ENCODE data around the gene SCFD2.

Gene SCFD2

GRCh38 chr4:53169695-53170617 lies 195.9 kb downstream of the SCFD2 start:
- no peak for TF ChIP-seq CTCF (IDR thresholded peaks at IDR 0.05; ENCODE audit: low read depth, low read length, missing control alignments)
- in situ Hi-C loops (cut with HindIII; ENCODE audit: low pct_ligation_motif_present, low sequenced_read_pairs): no loop called here
- H3K4me3 ChIP-seq (ENCODE audit: low read depth, low read length): no peak overlapping the region

DNA sequence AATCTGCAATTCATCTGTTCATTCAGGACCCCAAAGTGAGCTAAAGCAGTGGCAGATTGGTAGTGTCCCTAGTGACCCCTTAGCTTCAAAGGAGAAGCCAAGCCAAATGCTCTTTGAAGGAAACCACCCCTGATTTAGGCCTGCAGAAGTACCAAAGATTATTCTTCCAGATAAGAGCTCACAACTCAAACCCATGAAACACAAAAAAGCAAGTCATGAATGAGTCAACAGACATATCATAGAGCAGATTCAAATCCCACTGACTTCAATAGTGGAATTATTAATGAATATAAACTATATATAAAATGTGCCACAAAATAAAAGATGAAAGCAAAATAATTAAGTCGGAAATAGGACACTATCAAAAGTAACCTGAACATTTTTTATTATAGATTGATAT lies 197.6 kb downstream of the SCFD2 start:
- DNase-seq: no peak
- H3K27me3 ChIP-seq (replicated peaks): no peaks in the 10 kb centered on the region
- no peak overlapping the region for H3K4me3 ChIP-seq (ENCODE audit: low read depth, low read length)
- no peak for TF ChIP-seq CTCF (IDR thresholded peaks at IDR 0.05; ENCODE audit: low read depth, low read length, missing control alignments)
- H3K36me3 ChIP-seq (replicated peaks): no peaks in the 10 kb centered on the region
- in situ Hi-C loops (cut with HindIII; ENCODE audit: low pct_ligation_motif_present, low sequenced_read_pairs): no loop called here
- H3K27ac ChIP-seq: no peak overlapping the region

More at GRCh38 chr4:53169695-53170617, 195.9 kb downstream of the SCFD2 start:
- H3K27ac ChIP-seq: no peak overlapping the region
- no peak for DNase-seq
- no peaks in the 10 kb centered on the region for H3K27me3 ChIP-seq (replicated peaks)
- H3K36me3 ChIP-seq (replicated peaks): no peaks in the 10 kb centered on the region

DNA sequence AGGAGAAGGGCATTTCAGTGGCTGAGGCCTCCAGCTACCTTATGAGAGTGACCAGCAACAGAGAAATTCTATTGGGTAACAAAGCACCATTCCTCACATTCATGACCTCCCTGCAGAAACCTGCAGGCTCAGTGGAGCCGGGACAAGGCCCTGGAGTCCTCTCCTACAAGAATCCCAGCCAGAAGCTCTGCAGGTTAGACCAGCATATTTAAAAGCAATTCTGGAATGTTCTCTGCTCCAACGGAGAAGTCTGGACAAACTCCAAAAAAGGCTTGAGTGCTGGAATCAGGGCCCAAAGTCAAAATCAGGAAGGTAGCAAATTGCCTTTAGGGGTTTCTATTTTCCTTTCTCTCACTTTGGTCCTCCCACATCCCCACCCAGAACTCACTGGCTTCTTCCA lies 202.9 kb downstream of the SCFD2 start:
- no peak overlapping the region for H3K27ac ChIP-seq
- in situ Hi-C loops (cut with HindIII; ENCODE audit: low pct_ligation_motif_present, low sequenced_read_pairs): no loop called here
- H3K36me3 ChIP-seq (replicated peaks): no peaks in the 10 kb centered on the region
- DNase-seq: no peak
- H3K27me3 ChIP-seq (replicated peaks): no peaks in the 10 kb centered on the region
- no peak for TF ChIP-seq CTCF (IDR thresholded peaks at IDR 0.05; ENCODE audit: low read depth, low read length, missing control alignments)
- H3K4me3 ChIP-seq (ENCODE audit: low read depth, low read length): no peak overlapping the region

DNA sequence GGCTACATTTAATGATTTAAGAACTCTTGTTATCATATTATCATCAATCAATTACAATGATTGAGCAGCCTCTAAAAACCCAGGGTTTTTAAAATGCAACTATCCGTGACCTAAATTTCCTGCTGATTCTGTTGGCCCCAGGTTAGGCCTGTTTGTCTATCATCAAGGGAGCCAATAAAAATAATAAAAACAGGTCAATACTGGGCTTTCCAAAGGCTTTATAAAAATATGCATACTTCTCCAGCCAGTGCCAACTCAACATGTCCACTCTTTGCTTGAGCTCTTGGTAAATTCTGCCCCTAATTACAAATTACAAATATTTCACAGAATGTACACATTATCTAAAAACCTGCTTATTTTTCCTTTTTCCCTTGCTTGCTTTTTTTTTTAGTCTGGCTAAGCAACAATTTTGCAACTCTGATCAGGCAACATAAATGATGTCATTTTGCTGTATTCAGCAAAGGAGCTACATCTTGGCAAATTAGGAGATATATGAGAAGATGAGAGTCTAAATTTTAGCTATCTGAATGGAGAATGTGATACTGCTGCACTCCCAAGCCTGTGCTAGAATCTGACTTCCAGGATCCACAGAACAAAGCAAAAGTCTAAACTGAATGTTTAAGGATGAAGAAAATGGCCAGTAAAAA lies 204.0 kb downstream of the SCFD2 start:
- no peak overlapping the region for H3K27ac ChIP-seq
- no peaks in the 10 kb centered on the region for H3K27me3 ChIP-seq (replicated peaks)
- TF ChIP-seq CTCF (IDR thresholded peaks at IDR 0.05; ENCODE audit: low read depth, low read length, missing control alignments): no peak
- DNase-seq: no peak
- no peaks in the 10 kb centered on the region for H3K36me3 ChIP-seq (replicated peaks)
- no peak overlapping the region for H3K4me3 ChIP-seq (ENCODE audit: low read depth, low read length)
- in situ Hi-C loops (cut with HindIII; ENCODE audit: low pct_ligation_motif_present, low sequenced_read_pairs): no loop called here

- no peak overlapping the region for H3K4me3 ChIP-seq (ENCODE audit: low read depth, low read length)
- H3K36me3 ChIP-seq (replicated peaks): no peaks in the 10 kb centered on the region
- H3K27ac ChIP-seq: no peak overlapping the region
- no peak for DNase-seq
- no peak for TF ChIP-seq CTCF (IDR thresholded peaks at IDR 0.05; ENCODE audit: low read depth, low read length, missing control alignments)
- in situ Hi-C loops (cut with HindIII; ENCODE audit: low pct_ligation_motif_present, low sequenced_read_pairs): no loop called here
- H3K27me3 ChIP-seq (replicated peaks): no peaks in the 10 kb centered on the region
Observed at GRCh38 chr4:53161051-53161786, 204.6 kb downstream of the SCFD2 start.
